Breast epithelium (tissue), 4 donors: ENCODE results near the gene MAP3K5. TPM values are rescaled to one million over a fixed set of nuclear protein-coding genes. Genes with fewer than 3 reads are reported as not detected.
A peak's percentile ranks its signal among the peaks of the same experiment; 100 is the strongest.

Source experiments
- DNase-seq, 2 donors: peaks; one replicate each; pipeline ENCODE4 v3.0.0-alpha.2; 2019; ENCODE audit warnings: low spot score in 2 of 2
- H3K27ac ChIP-seq, 2 donors: fragments of 200-600 bp; sonication (generic) in 1 of 2; one replicate each; pipeline ENCODE4 v1.5.1; 2016 to 2019; ENCODE audit warnings: mild to moderate bottlenecking in 1 of 2
- H3K27me3 ChIP-seq, 2 donors: fragments of 200-600 bp; sonication (generic) in 1 of 2; one replicate each; pipeline versions ENCODE4 v1.5.1 to v1.6.0; 2017 to 2019; ENCODE audit warnings: control low read depth in 1 of 2, mild to moderate bottlenecking in 1 of 2
- H3K36me3 ChIP-seq: fragments of 200-600 bp; one replicate; pipeline ENCODE4 v1.5.1; 2019
- H3K4me1 ChIP-seq, 2 donors: fragments of 200-600 bp; sonication (generic); one replicate each; pipeline ENCODE4 v1.5.1; 2016 to 2019; ENCODE audit warnings: control low read depth in 1 of 2
- H3K4me3 ChIP-seq, 3 donors: fragments of 200-600 bp; sonication (generic); 1 replicate in 2 of 3; 2 replicates in 1 of 3; pipeline ENCODE4 v1.5.1; 2016 to 2019; ENCODE audit warnings: mild to moderate bottlenecking in 3 of 3, moderate library complexity in 2 of 3
- H3K9me3 ChIP-seq, 2 donors: fragments of 200-600 bp; sonication (generic) in 1 of 2; one replicate each; pipeline ENCODE4 v1.5.1; 2016 to 2019; ENCODE audit warnings: control low read depth in 1 of 2
- CTCF ChIP-seq, 3 donors: fragments of 450-650 bp; IDR thresholded peaks; one replicate each; pipeline ENCODE4 v1.5.1; 2016 to 2017; ENCODE audit warnings: antibody characterized with exemption in 3 of 3, mild to moderate bottlenecking in 3 of 3, moderate library complexity in 3 of 3
- POLR2A ChIP-seq: fragments of 450-650 bp; IDR thresholded peaks from one replicate; pipeline ENCODE4 v1.6.1; 2016; ENCODE audit warnings: antibody characterized with exemption, mild to moderate bottlenecking, moderate library complexity
- POLR2AphosphoS5 ChIP-seq, 3 donors: sonication (generic); formaldehyde crosslinking; IDR thresholded peaks; one replicate each; pipeline ENCODE4 v1.6.1; 2017; ENCODE audit warnings: antibody characterized with exemption in 3 of 3
- intact Hi-C: fragments of 100-400 bp; cut with DNase I; formaldehyde crosslinking; loops from one replicate; pipeline ENCODE4 v1.15.1; 2023; ENCODE audit warnings: low total_unique reads
- total RNA-seq, 3 donors: library from RNA; depleted of rRNA; stranded (reverse); fragments of >200 nt; gene quantifications; one replicate each; pipeline ENCODE4 v1.1.0, GENCODE V29; 2016

The MAP3K5 gene
- total RNA-seq, 3 donors from 2014 or later = 18.6 to 40.0 (median 33.2) TPM

- no peak overlapping the region for H3K27ac ChIP-seq
- no peaks in the 10 kb centered on the region for H3K27me3 ChIP-seq
- DNase-seq = no peak
- no peaks in the 10 kb centered on the region for H3K36me3 ChIP-seq
- intact Hi-C loops = no loop called here
- no peaks in the 10 kb centered on the region for H3K4me1 ChIP-seq
- TF ChIP-seq POLR2AphosphoS5 (IDR thresholded peaks at IDR 0.05) (no peak), POLR2A (no peak), CTCF (IDR thresholded peaks at IDR 0.05) (no peak)
- H3K4me3 ChIP-seq = no peak overlapping the region
- no peaks in the 10 kb centered on the region for H3K9me3 ChIP-seq
Observed at GRCh38 chr6:136703331-136703865, 88.9 kb downstream of the MAP3K5 start.

- no peaks in the 10 kb centered on the region for H3K4me1 ChIP-seq
- DNase-seq = no peak
- no peaks in the 10 kb centered on the region for H3K9me3 ChIP-seq
- no peak overlapping the region for H3K27ac ChIP-seq
- no peaks in the 10 kb centered on the region for H3K36me3 ChIP-seq
- H3K27me3 ChIP-seq = no peaks in the 10 kb centered on the region
- TF ChIP-seq CTCF (IDR thresholded peaks at IDR 0.05) (no peak), POLR2A (no peak), POLR2AphosphoS5 (IDR thresholded peaks at IDR 0.05) (no peak)
- intact Hi-C loops = no loop called here
- no peak overlapping the region for H3K4me3 ChIP-seq
Observed at GRCh38 chr6:136701045-136701444, 91.2 kb downstream of the MAP3K5 start.

- Histone ChIP-seq H3K9me3 (no peaks in the 10 kb centered on the region), H3K4me1 (no peaks in the 10 kb centered on the region), H3K4me3 (no peak overlapping the region), H3K27me3 (no peaks in the 10 kb centered on the region), H3K27ac (no peak overlapping the region), H3K36me3 (no peaks in the 10 kb centered on the region)
- intact Hi-C loops = no loop called here
- no peak for TF ChIP-seq POLR2AphosphoS5 (IDR thresholded peaks at IDR 0.05)
- TF ChIP-seq POLR2A = no peak
- TF ChIP-seq CTCF (IDR thresholded peaks at IDR 0.05) = no peak
- DNase-seq = no peak
Observed at GRCh38 chr6:136699358-136699757, 92.9 kb downstream of the MAP3K5 start.

GRCh38 chr6:136696783-136697364 is 95.4 kb downstream of the MAP3K5 start:
- Histone ChIP-seq H3K27me3 (no peaks in the 10 kb centered on the region), H3K4me3 (no peak overlapping the region), H3K36me3 (no peaks in the 10 kb centered on the region), H3K4me1 (no peaks in the 10 kb centered on the region), H3K9me3 (no peaks in the 10 kb centered on the region), H3K27ac (peak overlapping the region; percentile 9 to 59)
- DNase-seq = no peak
- TF ChIP-seq POLR2AphosphoS5 (IDR thresholded peaks at IDR 0.05) (no peak), POLR2A (no peak), CTCF (IDR thresholded peaks at IDR 0.05) (no peak)
- intact Hi-C loops = no loop called here

GRCh38 chr6:136696238-136696637 is 96.0 kb downstream of the MAP3K5 start:
- no peak for DNase-seq
- no peaks in the 10 kb centered on the region for H3K27me3 ChIP-seq
- no peaks in the 10 kb centered on the region for H3K9me3 ChIP-seq
- H3K27ac ChIP-seq = peak overlapping the region; percentile 9 to 59
- H3K4me3 ChIP-seq = no peak overlapping the region
- no peaks in the 10 kb centered on the region for H3K4me1 ChIP-seq
- intact Hi-C loops = no loop called here
- TF ChIP-seq POLR2A = no peak
- TF ChIP-seq POLR2AphosphoS5 (IDR thresholded peaks at IDR 0.05) = peak in 1 of 3 donors; percentile 52
- H3K36me3 ChIP-seq = no peaks in the 10 kb centered on the region
